Natural killer cell (primary cell): Measurements from ENCODE around the gene TTC6. TPM values are rescaled to one million over a fixed set of nuclear protein-coding genes. Genes with fewer than 3 reads are reported as not detected.

Experiments
- ATAC-seq, 3 donors: fragments of 150-1000 bp in 2 of 3; fragments of 200-7000 bp in 1 of 3; cut with Tn5 transposase; 1 replicate in 1 of 3; 2 replicates in 2 of 3; pipeline ENCODE4 v1.10.0; 2021; ENCODE audit warnings: mild to moderate bottlenecking in 2 of 3, moderate library complexity in 2 of 3
- DNase-seq, 2 donors: peaks; one replicate each; pipeline versions ENCODE4 v3.0.0 to v3.0.0-alpha.2; 2013 to 2021; ENCODE audit warnings: mixed read lengths in 1 of 2
- H3K27ac ChIP-seq: one replicate; pipeline ENCODE4 v1.5.1; 2013; ENCODE audit warnings: mild to moderate bottlenecking, low read length
- H3K27me3 ChIP-seq: one replicate; pipeline ENCODE4 v1.6.1; 2013; ENCODE audit warnings: low read length; ENCODE audit not compliant: control insufficient read depth, insufficient read depth
- H3K36me3 ChIP-seq: one replicate; pipeline ENCODE4 v1.6.1; 2013; ENCODE audit warnings: low read length; ENCODE audit not compliant: control insufficient read depth, insufficient read depth
- H3K4me1 ChIP-seq: one replicate; pipeline ENCODE4 v1.6.1; 2013; ENCODE audit warnings: low read length; ENCODE audit not compliant: control insufficient read depth, insufficient read depth
- H3K4me3 ChIP-seq: one replicate; pipeline ENCODE4 v1.5.1; 2013; ENCODE audit warnings: low read length
- H3K9me3 ChIP-seq: one replicate; pipeline ENCODE4 v1.6.1; 2013; ENCODE audit warnings: low read length; ENCODE audit not compliant: control insufficient read depth, insufficient read depth
- H3K27ac Mint-ChIP-seq, 2 donors: one replicate each; pipeline ENCODE4 v1.8.0; 2022; ENCODE audit warnings: mild to moderate bottlenecking in 2 of 2, mixed read lengths in 2 of 2, moderate library complexity in 1 of 2
- H3K27me3 Mint-ChIP-seq, 2 donors: one replicate each; pipeline ENCODE4 v1.8.0; 2022; ENCODE audit warnings: low read depth in 2 of 2, mixed read lengths in 2 of 2
- H3K36me3 Mint-ChIP-seq: one replicate; pipeline ENCODE4 v1.8.0; 2022; ENCODE audit warnings: mixed read lengths
- H3K4me1 Mint-ChIP-seq, 2 donors: one replicate each; pipeline ENCODE4 v1.8.0; 2022; ENCODE audit warnings: mixed read lengths in 2 of 2
- H3K4me3 Mint-ChIP-seq: one replicate; pipeline ENCODE4 v1.8.0; 2022; ENCODE audit warnings: mild to moderate bottlenecking, moderate library complexity, mixed read lengths
- H3K9me3 Mint-ChIP-seq, 2 donors: one replicate each; pipeline ENCODE4 v1.8.0; 2022; ENCODE audit warnings: mixed read lengths in 2 of 2
- WGBS: methylation state at CpG from one replicate; pipeline ENCODE4 v1.1.7; 2013; ENCODE audit warnings: missing lambda C conversion rate; ENCODE audit not compliant: insufficient coverage; 5-methylcytosine and 5-hydroxymethylcytosine counted together
- intact Hi-C: fragments of 100-400 bp; cut with micrococcal nuclease; formaldehyde crosslinking; loops from one replicate; pipeline ENCODE4 v1.14.2; 2022
- total RNA-seq, 4 donors: library from RNA; stranded (reverse); fragments of 120-200 nt in 1 of 4; gene quantifications; one replicate each; pipeline versions ENCODE4 v1.2.3 to v1.2.4, GENCODE V29; 2013 to 2022
- TF ChIP-seq, protein P1 (sequence below): fragments of 200-600 bp; IDR thresholded peaks from one replicate; pipeline ENCODE4 v1.8.0; 2022; ENCODE audit warnings: antibody characterized with exemption

Gene TTC6
- total RNA-seq, 3 donors from 2014 or later (not counting 1 experiment from before 2014, with no cell fraction given), result not detected

DNA sequence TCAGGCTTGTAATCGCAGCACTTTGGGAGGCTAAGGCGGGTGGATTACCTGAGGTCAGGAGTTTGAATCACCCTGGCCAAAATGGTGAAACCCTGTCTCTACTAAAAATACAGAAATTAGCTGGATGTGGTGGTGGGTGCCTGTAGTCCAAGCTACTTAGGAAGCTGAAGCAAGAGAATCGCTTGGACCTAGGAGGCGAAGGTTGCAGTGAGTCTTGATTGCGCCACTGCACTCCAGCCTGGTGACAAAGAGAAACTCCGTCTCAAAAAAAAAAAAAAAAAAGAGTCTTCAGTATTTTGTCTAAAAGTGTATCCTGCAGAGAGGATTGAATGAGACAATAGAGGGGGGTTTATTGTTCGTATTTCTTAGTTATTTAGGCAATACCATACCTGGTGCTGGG, 25.7 kb upstream of the TTC6 start:
- WGBS, result 79% methylated on average over 7 of the region's 7 CpGs
- Mint-ChIP-seq H3K4me1 (no peaks in the 10 kb centered on the region), H3K27ac (no peak overlapping the region), H3K9me3 (peaks cover 8 to 9% of the 10 kb centered on the region in 2 donors), H3K36me3 (no peaks in the 10 kb centered on the region), H3K4me3 (no peak overlapping the region), H3K27me3 (no peaks in the 10 kb centered on the region)
- no peak overlapping the region for H3K27ac ChIP-seq
- intact Hi-C loops, result no loop called here
- no peak overlapping the region for H3K4me3 ChIP-seq
- no peaks in the 10 kb centered on the region for H3K27me3 ChIP-seq
- H3K36me3 ChIP-seq, result no peaks in the 10 kb centered on the region
- TF ChIP-seq, protein P1, sequence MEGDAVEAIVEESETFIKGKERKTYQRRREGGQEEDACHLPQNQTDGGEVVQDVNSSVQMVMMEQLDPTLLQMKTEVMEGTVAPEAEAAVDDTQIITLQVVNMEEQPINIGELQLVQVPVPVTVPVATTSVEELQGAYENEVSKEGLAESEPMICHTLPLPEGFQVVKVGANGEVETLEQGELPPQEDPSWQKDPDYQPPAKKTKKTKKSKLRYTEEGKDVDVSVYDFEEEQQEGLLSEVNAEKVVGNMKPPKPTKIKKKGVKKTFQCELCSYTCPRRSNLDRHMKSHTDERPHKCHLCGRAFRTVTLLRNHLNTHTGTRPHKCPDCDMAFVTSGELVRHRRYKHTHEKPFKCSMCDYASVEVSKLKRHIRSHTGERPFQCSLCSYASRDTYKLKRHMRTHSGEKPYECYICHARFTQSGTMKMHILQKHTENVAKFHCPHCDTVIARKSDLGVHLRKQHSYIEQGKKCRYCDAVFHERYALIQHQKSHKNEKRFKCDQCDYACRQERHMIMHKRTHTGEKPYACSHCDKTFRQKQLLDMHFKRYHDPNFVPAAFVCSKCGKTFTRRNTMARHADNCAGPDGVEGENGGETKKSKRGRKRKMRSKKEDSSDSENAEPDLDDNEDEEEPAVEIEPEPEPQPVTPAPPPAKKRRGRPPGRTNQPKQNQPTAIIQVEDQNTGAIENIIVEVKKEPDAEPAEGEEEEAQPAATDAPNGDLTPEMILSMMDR, result no peak
- peaks cover 2% of the 10 kb centered on the region for H3K9me3 ChIP-seq
- no peaks in the 10 kb centered on the region for H3K4me1 ChIP-seq
- ATAC-seq, result no peak
- DNase-seq, result no peak

DNA sequence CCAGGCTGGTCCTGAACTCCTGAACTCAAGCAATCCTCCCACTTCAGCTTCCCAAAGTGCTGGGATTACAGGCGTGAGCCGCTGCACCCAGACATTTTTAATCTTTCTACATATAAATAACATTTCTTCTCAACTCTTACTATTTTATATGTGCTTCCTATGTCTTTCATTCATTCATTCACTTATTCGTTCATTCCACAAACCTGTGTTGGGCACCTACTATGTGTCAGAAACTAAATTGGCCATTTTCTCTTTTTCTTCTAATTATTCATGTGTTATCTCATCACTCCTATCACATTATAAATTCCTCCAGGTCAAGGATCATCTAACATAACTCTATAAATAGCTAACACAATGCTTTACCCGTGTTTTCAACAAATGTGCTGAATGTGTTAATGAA, 24.0 kb upstream of the TTC6 start:
- peaks cover 10 to 11% of the 10 kb centered on the region in 2 donors for H3K9me3 Mint-ChIP-seq
- no peak for DNase-seq
- intact Hi-C loops, result no loop called here
- H3K36me3 Mint-ChIP-seq, result no peaks in the 10 kb centered on the region
- 69% methylated on average over 4 of the region's 4 CpGs for WGBS
- Histone ChIP-seq H3K27me3 (no peaks in the 10 kb centered on the region), H3K36me3 (no peaks in the 10 kb centered on the region), H3K27ac (no peak overlapping the region), H3K4me3 (no peak overlapping the region), H3K9me3 (peaks cover 2% of the 10 kb centered on the region), H3K4me1 (no peaks in the 10 kb centered on the region)
- no peak for ATAC-seq
- no peaks in the 10 kb centered on the region for H3K27me3 Mint-ChIP-seq
- no peak overlapping the region for H3K4me3 Mint-ChIP-seq
- no peak overlapping the region for H3K27ac Mint-ChIP-seq
- no peaks in the 10 kb centered on the region for H3K4me1 Mint-ChIP-seq
- TF ChIP-seq, protein P1, result no peak

DNA sequence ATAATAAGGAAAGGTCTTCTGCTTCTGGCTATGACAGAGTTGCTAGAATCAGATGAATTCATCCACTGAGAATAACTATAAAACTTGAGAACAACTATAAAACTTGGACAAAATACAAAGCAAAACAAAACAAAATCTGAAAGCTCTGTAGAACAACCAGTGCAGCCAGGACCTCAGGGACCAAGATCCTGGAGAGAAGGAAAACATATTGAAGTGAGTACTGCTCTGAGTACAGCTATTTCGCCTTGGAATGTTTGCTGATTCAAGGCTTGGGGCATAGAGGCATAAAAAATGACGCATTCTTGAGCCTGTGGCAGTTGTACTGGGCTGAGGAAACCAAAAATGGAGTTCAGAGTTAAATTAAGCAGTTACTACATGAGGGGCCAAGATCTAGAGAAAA, 22.1 kb upstream of the TTC6 start:
- Mint-ChIP-seq H3K27me3 (no peaks in the 10 kb centered on the region), H3K36me3 (no peaks in the 10 kb centered on the region), H3K4me3 (no peak overlapping the region), H3K9me3 (peaks cover 14 to 17% of the 10 kb centered on the region in 2 donors), H3K27ac (no peak overlapping the region), H3K4me1 (no peaks in the 10 kb centered on the region)
- H3K9me3 ChIP-seq, result peaks cover 2% of the 10 kb centered on the region
- no peak overlapping the region for H3K4me3 ChIP-seq
- no peak overlapping the region for H3K27ac ChIP-seq
- intact Hi-C loops, result no loop called here
- TF ChIP-seq, protein P1, result no peak
- DNase-seq (no peak), ATAC-seq (no peak)
- 85% methylated on average over 2 of the region's 2 CpGs for WGBS
- no peaks in the 10 kb centered on the region for H3K36me3 ChIP-seq
- no peaks in the 10 kb centered on the region for H3K27me3 ChIP-seq
- H3K4me1 ChIP-seq, result no peaks in the 10 kb centered on the region

DNA sequence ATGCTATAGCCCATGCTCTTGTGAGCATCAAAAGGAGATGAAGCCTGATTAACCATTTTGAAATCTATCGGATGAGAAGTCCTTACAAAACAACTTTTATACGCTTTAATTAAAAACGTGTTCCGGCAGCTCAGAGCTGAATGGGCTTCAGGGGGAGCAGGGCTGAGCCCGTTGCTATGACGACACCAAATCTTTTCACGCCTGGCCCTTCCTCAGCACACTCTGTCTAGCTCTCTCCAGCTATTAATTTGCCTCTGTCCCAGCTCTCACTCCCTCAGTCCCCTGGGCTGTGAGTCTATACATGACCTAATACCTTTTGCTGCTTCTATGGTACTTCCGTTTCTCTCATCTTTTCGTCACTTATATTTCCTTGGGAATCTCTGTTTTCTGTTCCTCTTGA, 16.2 kb upstream of the TTC6 start:
- Mint-ChIP-seq H3K4me1 (no peaks in the 10 kb centered on the region), H3K27ac (no peak overlapping the region), H3K9me3 (peaks cover 9 to 12% of the 10 kb centered on the region in 2 donors), H3K4me3 (no peak overlapping the region), H3K27me3 (peaks cover 0 to 3% of the 10 kb centered on the region in 2 donors), H3K36me3 (no peaks in the 10 kb centered on the region)
- Histone ChIP-seq H3K9me3 (no peaks in the 10 kb centered on the region), H3K27me3 (peaks cover 11% of the 10 kb centered on the region), H3K27ac (no peak overlapping the region), H3K4me1 (no peaks in the 10 kb centered on the region), H3K4me3 (no peak overlapping the region), H3K36me3 (no peaks in the 10 kb centered on the region)
- DNase-seq, result no peak
- TF ChIP-seq, protein P1, result no peak
- ATAC-seq, result no peak
- 60% methylated on average over 8 of the region's 9 CpGs for WGBS
- intact Hi-C loops, result no loop called here
